Measurements from ENCODE around the gene KLK1.

DNA sequence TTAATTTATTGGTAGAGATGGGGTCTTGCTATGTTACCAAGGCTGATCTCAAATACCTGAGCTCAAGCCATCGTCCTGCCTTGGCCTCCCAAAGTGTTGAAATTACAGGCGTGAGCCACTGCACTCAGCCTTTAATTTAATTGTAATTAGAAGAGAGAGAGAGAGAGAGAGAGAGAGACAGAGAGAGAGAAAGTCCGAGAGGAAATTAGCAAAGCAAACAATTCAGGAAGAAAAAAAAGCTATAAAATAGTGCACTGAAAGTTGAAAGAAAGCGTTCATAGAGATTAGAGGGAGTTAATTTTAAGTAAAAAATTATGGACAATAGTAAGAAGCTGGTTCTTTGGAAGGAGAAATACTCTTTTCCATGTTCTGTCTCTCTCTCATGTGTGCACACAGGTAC lies 46.3 kb downstream of the KLK1 start:
- TF ChIP-seq, protein P1, sequence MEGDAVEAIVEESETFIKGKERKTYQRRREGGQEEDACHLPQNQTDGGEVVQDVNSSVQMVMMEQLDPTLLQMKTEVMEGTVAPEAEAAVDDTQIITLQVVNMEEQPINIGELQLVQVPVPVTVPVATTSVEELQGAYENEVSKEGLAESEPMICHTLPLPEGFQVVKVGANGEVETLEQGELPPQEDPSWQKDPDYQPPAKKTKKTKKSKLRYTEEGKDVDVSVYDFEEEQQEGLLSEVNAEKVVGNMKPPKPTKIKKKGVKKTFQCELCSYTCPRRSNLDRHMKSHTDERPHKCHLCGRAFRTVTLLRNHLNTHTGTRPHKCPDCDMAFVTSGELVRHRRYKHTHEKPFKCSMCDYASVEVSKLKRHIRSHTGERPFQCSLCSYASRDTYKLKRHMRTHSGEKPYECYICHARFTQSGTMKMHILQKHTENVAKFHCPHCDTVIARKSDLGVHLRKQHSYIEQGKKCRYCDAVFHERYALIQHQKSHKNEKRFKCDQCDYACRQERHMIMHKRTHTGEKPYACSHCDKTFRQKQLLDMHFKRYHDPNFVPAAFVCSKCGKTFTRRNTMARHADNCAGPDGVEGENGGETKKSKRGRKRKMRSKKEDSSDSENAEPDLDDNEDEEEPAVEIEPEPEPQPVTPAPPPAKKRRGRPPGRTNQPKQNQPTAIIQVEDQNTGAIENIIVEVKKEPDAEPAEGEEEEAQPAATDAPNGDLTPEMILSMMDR (IDR thresholded peaks at IDR 0.05): no peak
- TF ChIP-seq POLR2AphosphoS5 (IDR thresholded peaks at IDR 0.05): no peak
- TF ChIP-seq POLR2A (IDR thresholded peaks at IDR 0.05): no peak

Measured in breast epithelium (tissue), 3 donors.